Measurements from ENCODE around the gene FAM151B. TPM values are rescaled to one million over a fixed set of nuclear protein-coding genes. Genes with fewer than 3 reads are reported as not detected.

FAM151B gene
- total RNA-seq, 4 donors from 2014 or later, result 2.6 to 8.1 (median 4.5) TPM

DNA sequence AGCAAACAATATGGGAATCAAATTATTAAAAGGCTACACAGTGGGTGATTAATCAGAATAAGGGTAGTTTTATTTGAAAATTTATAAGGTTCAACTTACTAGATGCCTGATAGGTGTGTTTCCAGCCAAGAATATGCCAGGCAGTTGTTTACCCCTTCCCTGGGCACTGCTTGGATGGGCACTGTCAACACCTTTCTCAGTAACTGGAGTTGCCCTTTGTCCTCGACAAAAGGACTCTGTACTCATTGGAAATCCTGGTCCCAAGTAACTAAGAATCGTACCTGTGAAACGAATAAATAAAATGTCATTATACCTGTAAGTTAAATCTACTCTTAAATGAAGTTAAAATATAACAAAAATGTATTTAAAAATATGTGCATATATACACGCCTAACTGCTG is 67.2 kb downstream of the FAM151B start:
- Histone ChIP-seq H3K27ac (no peak overlapping the region), H3K9me3 (no peaks in the 10 kb centered on the region), H3K27me3 (no peaks in the 10 kb centered on the region), H3K4me3 (replicated peaks in 1 of 3) (no peak overlapping the region), H3K36me3 (no peaks in the 10 kb centered on the region), H3K4me1 (no peaks in the 10 kb centered on the region)
- no peak for DNase-seq
- 86 to 88% methylated on average over 4 of the region's 4 CpGs for WGBS, 2 donors
- intact Hi-C loops (cut with DNase I), result no loop called here
- TF ChIP-seq POLR2A (IDR thresholded peaks at IDR 0.05), result no peak
- TF ChIP-seq, protein P1, sequence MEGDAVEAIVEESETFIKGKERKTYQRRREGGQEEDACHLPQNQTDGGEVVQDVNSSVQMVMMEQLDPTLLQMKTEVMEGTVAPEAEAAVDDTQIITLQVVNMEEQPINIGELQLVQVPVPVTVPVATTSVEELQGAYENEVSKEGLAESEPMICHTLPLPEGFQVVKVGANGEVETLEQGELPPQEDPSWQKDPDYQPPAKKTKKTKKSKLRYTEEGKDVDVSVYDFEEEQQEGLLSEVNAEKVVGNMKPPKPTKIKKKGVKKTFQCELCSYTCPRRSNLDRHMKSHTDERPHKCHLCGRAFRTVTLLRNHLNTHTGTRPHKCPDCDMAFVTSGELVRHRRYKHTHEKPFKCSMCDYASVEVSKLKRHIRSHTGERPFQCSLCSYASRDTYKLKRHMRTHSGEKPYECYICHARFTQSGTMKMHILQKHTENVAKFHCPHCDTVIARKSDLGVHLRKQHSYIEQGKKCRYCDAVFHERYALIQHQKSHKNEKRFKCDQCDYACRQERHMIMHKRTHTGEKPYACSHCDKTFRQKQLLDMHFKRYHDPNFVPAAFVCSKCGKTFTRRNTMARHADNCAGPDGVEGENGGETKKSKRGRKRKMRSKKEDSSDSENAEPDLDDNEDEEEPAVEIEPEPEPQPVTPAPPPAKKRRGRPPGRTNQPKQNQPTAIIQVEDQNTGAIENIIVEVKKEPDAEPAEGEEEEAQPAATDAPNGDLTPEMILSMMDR (IDR thresholded peaks at IDR 0.05), result no peak

DNA sequence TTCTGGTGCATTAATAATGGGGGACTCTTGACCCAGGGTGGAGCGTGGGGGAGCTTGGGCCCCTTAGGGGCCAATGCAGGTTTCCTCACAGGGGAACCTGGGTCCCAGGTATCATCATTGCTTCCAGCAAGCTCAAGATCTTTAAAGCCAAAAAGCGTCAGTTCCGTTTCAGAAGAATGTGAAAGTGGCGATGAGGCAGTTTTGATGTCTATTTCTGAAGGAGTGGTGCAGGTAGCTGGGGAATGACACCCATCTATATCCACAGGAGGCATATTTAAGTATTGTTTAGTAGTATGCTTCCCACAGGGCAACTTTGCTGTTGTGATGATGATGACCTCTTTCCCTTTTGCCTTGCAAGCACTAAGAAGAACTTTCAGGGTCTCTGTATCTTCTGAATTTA is 71.3 kb downstream of the FAM151B start:
- no peak for DNase-seq
- Histone ChIP-seq H3K4me1 (no peaks in the 10 kb centered on the region), H3K27me3 (no peaks in the 10 kb centered on the region), H3K4me3 (replicated peaks in 1 of 3) (no peak overlapping the region), H3K36me3 (no peaks in the 10 kb centered on the region), H3K27ac (no peak overlapping the region), H3K9me3 (no peaks in the 10 kb centered on the region)
- no peak for TF ChIP-seq POLR2A (IDR thresholded peaks at IDR 0.05)
- TF ChIP-seq, protein P1 (IDR thresholded peaks at IDR 0.05), result no peak
- intact Hi-C loops (cut with DNase I), result no loop called here
- 86 to 92% methylated on average over 4 of the region's 4 CpGs for WGBS, 2 donors

DNA sequence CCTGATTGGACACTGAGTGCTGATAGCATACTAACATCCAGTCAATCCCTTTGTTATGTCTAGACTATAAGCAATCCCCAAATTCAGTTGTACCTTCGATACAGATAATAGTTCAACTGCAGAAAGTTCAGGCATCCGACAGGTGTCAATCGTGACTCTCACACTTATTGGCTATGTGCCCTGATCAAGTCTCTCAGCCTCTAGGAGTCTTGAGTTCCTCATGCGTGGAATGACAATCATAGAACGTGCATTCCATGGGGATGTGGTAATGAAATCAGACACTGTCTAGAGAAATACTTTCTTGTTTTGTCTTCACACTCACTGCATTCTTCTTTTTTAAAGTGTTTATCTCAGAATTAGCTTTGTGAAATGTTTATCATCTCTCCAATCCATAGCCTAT is 77.4 kb downstream of the FAM151B start:
- intact Hi-C loops (cut with DNase I), result no loop called here
- no peak overlapping the region for H3K4me3 ChIP-seq (replicated peaks in 1 of 3)
- DNase-seq, result no peak
- H3K27ac ChIP-seq, result no peak overlapping the region
- H3K36me3 ChIP-seq, result no peaks in the 10 kb centered on the region
- H3K4me1 ChIP-seq, result peaks cover 0 to 13% of the 10 kb centered on the region in 2 donors
- no peaks in the 10 kb centered on the region for H3K9me3 ChIP-seq
- TF ChIP-seq, protein P1 (IDR thresholded peaks at IDR 0.05), result no peak
- TF ChIP-seq POLR2A (IDR thresholded peaks at IDR 0.05), result no peak
- 64 to 71% methylated on average over 5 of the region's 5 CpGs for WGBS, 2 donors
- peaks cover 4% of the 10 kb centered on the region for H3K27me3 ChIP-seq

DNA sequence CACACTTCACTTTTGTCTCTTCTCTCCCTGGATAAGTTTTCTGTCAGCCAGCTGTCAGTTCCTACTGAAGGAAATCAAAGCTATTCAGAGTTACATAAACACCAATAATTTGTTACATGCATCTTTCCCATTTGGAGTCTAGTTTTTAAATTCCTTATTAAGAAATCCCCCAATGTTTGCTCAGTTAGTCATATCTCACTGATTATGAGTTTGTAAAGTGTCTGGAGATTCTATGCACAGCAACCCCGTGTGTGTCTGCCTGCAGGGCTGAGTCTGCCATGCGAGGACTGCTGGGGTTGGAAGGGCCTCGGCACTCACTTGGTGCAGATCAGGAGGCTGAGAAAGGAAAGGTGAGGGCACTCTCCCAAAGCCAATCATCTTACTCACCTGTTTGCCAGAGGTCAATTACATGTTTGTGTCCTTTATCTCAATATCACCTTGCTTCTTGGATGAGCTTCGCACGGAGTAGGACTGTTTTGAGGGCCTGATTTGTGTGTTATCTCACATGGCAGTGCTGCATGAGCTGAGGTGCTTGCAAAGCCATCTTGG is 78.9 kb downstream of the FAM151B start:
- Histone ChIP-seq H3K36me3 (no peaks in the 10 kb centered on the region), H3K27ac (no peak overlapping the region), H3K4me3 (replicated peaks in 1 of 3) (no peak overlapping the region), H3K4me1 (peaks cover 0 to 15% of the 10 kb centered on the region in 2 donors), H3K27me3 (peaks cover 8% of the 10 kb centered on the region), H3K9me3 (no peaks in the 10 kb centered on the region)
- no peak for TF ChIP-seq POLR2A (IDR thresholded peaks at IDR 0.05)
- no peak for DNase-seq
- 64 to 77% methylated on average over 5 of the region's 5 CpGs for WGBS, 2 donors
- intact Hi-C loops (cut with DNase I), result no loop called here

DNA sequence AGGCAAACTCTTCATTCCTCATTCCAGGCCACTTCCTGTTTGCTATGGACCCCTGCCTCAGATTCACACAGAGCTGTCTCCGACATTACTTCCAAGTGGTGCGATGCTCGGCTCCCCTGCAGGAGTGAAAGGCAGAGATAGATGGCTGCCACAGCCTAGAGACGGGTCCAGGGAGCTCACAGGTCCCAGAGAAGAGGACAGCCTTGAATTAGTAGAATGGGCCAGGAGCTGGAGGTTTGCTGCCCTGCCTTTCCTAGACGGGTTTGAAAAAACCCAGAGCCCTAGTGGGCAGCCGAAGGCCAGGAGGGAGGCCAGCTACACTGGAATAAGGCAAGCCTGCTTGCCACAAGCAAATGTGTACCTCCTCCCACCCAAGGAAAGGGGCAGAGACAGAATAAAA is 80.4 kb downstream of the FAM151B start:
- Histone ChIP-seq H3K4me3 (replicated peaks in 1 of 3) (no peak overlapping the region), H3K36me3 (no peaks in the 10 kb centered on the region), H3K9me3 (no peaks in the 10 kb centered on the region), H3K4me1 (peaks cover 0 to 15% of the 10 kb centered on the region in 2 donors), H3K27ac (no peak overlapping the region), H3K27me3 (peaks cover 8% of the 10 kb centered on the region)
- intact Hi-C loops (cut with DNase I), result no loop called here
- TF ChIP-seq, protein P1 (IDR thresholded peaks at IDR 0.05), result no peak
- no peak for TF ChIP-seq POLR2A (IDR thresholded peaks at IDR 0.05)
- no peak for DNase-seq
- 59 to 65% methylated on average over 6 of the region's 6 CpGs for WGBS, 2 donors
